Panc1 (cell line): Measurements from ENCODE around the gene SLC38A10. TPM values are rescaled to one million over a fixed set of nuclear protein-coding genes. Genes with fewer than 3 reads are reported as not detected.

Experiments
- ATAC-seq: fragments of 200-7000 bp; cut with Tn5 transposase; 2 replicates; pipeline ENCODE4 v1.9.1; 2020; ENCODE audit warnings: mild to moderate bottlenecking, moderate library complexity
- BruUV-seq: library from RNA; stranded (reverse); fragments of 400-500 nt; replicated peaks from 2 replicates; lab custom pipeline; 2021; lab: Mats Ljungman, UMichigan
- CTCF ChIA-PET: fragments of 300-600 bp; sonication (Branson Sonifier 250); formaldehyde crosslinking; loops from one replicate; lab custom pipeline; 2022; ENCODE audit warnings: antibody characterized with exemption; lab: Charles Lee
- POLR2A ChIA-PET: fragments of 300-600 bp; sonication (Branson Sonifier 250); formaldehyde crosslinking; loops from one replicate; lab custom pipeline; 2022; ENCODE audit warnings: antibody characterized with exemption; lab: Charles Lee
- DNase-seq: peaks from one replicate; pipeline ENCODE4 v3.0.0-alpha.2; 2010; ENCODE audit warnings: low read depth, low spot score
- H3K27ac ChIP-seq: 2 replicates; pipeline ENCODE4 v1.5.1; 2011; ENCODE audit warnings: mild to moderate bottlenecking, low read length, inconsistent platforms
- H3K27me3 ChIP-seq: fragments of 200-500 bp; sonication (Bioruptor generic); 2 replicates; pipeline ENCODE4 v1.6.0; 2014; ENCODE audit warnings: low read length, inconsistent platforms; ENCODE audit not compliant: control insufficient read depth, insufficient read depth
- H3K36me3 ChIP-seq: fragments of 200-500 bp; sonication (Bioruptor generic); 2 replicates; pipeline ENCODE4 v1.5.1; 2014; ENCODE audit warnings: inconsistent platforms, mild to moderate bottlenecking, low read length, moderate library complexity; ENCODE audit not compliant: control insufficient read depth, insufficient read depth
- H3K4me1 ChIP-seq: 2 replicates; pipeline ENCODE4 v1.5.1; 2011; ENCODE audit warnings: inconsistent platforms, mild to moderate bottlenecking, low read length, moderate library complexity; ENCODE audit not compliant: control insufficient read depth, insufficient read depth
- H3K4me3 ChIP-seq, 2 experiments: 2 replicates each; pipeline ENCODE4 v1.5.1; 2011 to 2012; ENCODE audit warnings: low read depth in 2 of 2, low read length in 2 of 2, mild to moderate bottlenecking in 2 of 2, inconsistent platforms in 1 of 2, moderate library complexity in 1 of 2
- H3K9me3 ChIP-seq: fragments of 200-500 bp; sonication (Bioruptor generic); 2 replicates; pipeline ENCODE4 v1.5.1; 2014; ENCODE audit warnings: low read depth, mild to moderate bottlenecking, inconsistent platforms, low read length, moderate library complexity; ENCODE audit not compliant: control insufficient read depth, insufficient read depth
- POLR2AphosphoS5 ChIP-seq: IDR thresholded peaks from 2 replicates; pipeline ENCODE4 v1.6.1; 2012; ENCODE audit warnings: mild to moderate bottlenecking, low read depth, low read length, moderate library complexity
- SIN3A ChIP-seq: IDR thresholded peaks from 2 replicates; pipeline ENCODE4 v1.6.1; 2012; ENCODE audit warnings: low read depth, mild to moderate bottlenecking, low read length, moderate library complexity, borderline replicate concordance; ENCODE audit not compliant: insufficient read depth
- TCF7L2 ChIP-seq: IDR thresholded peaks from 2 replicates; pipeline ENCODE4 v1.6.1; 2011; ENCODE audit warnings: mild to moderate bottlenecking, low read depth, low read length, inconsistent platforms
- in situ Hi-C: cut with HindIII; loops from 2 replicates; pipeline ENCODE4 v1.10.0; 2016; ENCODE audit warnings: low sequenced_read_pairs, low pct_unique_long_range_greater_than_20kb
- intact Hi-C: fragments of 100-400 bp; cut with micrococcal nuclease; formaldehyde crosslinking; loops from one replicate; pipeline ENCODE4 v1.10.0; 2022; ENCODE audit not compliant: unreplicated experiment
- total RNA-seq: library from RNA; stranded (reverse); gene quantifications from one replicate; pipeline ENCODE4 v1.2.1, GENCODE V29; 2021; ENCODE audit not compliant: unreplicated experiment
- TF ChIP-seq, protein P1 (sequence below), 2 experiments: IDR thresholded peaks; 2 replicates each; pipeline ENCODE4 v1.6.1; 2011 to 2012; ENCODE audit warnings: low read depth in 2 of 2, control low read depth in 1 of 2, low read length in 1 of 2, mild to moderate bottlenecking in 1 of 2, moderate library complexity in 1 of 2; ENCODE audit not compliant: insufficient read depth in 1 of 2
- TF ChIP-seq, protein P2 (sequence below): fragments of 450-650 bp; IDR thresholded peaks from 2 replicates; pipeline ENCODE4 v1.5.1; 2017; ENCODE audit warnings: mild to moderate bottlenecking

The SLC38A10 gene
- total RNA-seq, 1 experiment from 2014 or later = 188 TPM

DNA sequence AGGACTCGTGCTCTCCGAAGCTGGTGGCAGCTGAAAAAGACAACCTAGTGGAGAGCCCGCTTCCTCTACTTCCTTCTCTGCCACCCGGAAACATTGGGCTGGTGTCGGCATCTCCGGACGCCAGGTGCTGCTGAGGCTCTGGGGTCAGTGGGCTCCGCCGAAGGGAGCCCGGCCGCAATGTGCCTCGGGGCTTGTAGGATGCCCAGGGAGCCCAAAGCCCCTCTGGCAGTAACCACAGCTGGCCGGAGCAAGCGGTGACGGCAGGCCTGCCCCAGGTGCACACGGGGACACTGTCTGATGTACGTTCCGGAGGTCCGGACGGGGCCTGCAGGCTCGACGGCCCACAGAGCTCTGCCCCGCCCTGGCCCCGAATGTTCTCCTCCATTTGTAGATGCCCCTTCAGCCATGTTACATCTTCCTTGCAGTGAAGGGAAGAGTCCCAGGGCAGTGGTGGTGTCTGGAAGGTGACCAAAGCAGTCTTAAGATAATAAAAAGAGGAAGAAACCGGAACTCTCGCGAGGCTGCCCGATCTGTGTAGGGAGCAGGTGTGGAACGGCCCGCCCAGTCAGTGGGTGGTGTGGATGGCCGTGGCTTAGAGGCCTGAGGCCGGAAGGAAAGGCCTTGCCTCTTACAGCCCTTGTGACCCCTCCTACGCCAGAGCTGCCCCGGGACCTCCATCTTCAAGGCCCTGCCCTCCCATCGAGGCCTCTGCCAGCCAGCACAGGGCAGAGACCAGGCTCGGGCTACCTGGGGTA lies 33.3 kb downstream of the SLC38A10 start:
- TF ChIP-seq SIN3A = no peak
- TF ChIP-seq POLR2AphosphoS5 = no peak
- TF ChIP-seq, protein P1, sequence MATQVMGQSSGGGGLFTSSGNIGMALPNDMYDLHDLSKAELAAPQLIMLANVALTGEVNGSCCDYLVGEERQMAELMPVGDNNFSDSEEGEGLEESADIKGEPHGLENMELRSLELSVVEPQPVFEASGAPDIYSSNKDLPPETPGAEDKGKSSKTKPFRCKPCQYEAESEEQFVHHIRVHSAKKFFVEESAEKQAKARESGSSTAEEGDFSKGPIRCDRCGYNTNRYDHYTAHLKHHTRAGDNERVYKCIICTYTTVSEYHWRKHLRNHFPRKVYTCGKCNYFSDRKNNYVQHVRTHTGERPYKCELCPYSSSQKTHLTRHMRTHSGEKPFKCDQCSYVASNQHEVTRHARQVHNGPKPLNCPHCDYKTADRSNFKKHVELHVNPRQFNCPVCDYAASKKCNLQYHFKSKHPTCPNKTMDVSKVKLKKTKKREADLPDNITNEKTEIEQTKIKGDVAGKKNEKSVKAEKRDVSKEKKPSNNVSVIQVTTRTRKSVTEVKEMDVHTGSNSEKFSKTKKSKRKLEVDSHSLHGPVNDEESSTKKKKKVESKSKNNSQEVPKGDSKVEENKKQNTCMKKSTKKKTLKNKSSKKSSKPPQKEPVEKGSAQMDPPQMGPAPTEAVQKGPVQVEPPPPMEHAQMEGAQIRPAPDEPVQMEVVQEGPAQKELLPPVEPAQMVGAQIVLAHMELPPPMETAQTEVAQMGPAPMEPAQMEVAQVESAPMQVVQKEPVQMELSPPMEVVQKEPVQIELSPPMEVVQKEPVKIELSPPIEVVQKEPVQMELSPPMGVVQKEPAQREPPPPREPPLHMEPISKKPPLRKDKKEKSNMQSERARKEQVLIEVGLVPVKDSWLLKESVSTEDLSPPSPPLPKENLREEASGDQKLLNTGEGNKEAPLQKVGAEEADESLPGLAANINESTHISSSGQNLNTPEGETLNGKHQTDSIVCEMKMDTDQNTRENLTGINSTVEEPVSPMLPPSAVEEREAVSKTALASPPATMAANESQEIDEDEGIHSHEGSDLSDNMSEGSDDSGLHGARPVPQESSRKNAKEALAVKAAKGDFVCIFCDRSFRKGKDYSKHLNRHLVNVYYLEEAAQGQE (IDR thresholded peaks at IDR 0.05; ENCODE audit: insufficient read depth in 1 of 2, low read depth in 2 of 2, low read length in 1 of 2) = no peak
- TF ChIP-seq, protein P2, sequence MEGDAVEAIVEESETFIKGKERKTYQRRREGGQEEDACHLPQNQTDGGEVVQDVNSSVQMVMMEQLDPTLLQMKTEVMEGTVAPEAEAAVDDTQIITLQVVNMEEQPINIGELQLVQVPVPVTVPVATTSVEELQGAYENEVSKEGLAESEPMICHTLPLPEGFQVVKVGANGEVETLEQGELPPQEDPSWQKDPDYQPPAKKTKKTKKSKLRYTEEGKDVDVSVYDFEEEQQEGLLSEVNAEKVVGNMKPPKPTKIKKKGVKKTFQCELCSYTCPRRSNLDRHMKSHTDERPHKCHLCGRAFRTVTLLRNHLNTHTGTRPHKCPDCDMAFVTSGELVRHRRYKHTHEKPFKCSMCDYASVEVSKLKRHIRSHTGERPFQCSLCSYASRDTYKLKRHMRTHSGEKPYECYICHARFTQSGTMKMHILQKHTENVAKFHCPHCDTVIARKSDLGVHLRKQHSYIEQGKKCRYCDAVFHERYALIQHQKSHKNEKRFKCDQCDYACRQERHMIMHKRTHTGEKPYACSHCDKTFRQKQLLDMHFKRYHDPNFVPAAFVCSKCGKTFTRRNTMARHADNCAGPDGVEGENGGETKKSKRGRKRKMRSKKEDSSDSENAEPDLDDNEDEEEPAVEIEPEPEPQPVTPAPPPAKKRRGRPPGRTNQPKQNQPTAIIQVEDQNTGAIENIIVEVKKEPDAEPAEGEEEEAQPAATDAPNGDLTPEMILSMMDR = no peak
- TF ChIP-seq TCF7L2 = no peak
- CTCF ChIA-PET = no interaction called here

DNA sequence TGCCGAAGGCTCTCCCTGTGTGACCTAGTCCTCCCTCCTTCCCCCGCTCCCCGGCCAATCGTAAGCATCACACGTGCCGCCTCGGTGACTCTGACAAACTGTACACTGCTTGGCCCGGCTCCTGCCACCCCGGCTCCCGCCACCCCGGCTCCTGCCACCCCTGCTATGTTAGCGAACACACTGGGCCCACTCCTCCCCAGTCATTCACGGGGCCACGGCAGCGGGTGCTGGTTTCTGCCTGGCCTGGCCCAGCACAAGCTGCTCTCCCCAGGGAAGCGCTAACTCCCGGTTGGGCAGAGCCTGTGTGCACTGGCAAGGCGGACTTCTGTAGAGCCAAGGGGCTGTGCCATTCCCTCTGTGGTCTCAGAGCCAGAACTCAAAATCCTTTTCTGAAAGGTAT lies 34.0 kb downstream of the SLC38A10 start:
- ChIA-PET CTCF (no interaction called here), POLR2A (interaction anchor here (0.6 kb wide), 1 partner anchor 34 kb away, joined by 7 read pairs; the partner anchor contains the start of gene SLC38A10)
- DNase-seq = no peak
- ATAC-seq = no peak
- H3K36me3 ChIP-seq = peaks cover 10% of the 10 kb centered on the region; the same call in 1 of the 2 replicates
- intact Hi-C loops (no loop called here), in situ Hi-C loops (no loop called here)
- no peak overlapping the region for H3K4me3 ChIP-seq
- BruUV-seq = no TSS peak
- H3K9me3 ChIP-seq = no peaks in the 10 kb centered on the region
- no peak overlapping the region for H3K27ac ChIP-seq
- TF ChIP-seq POLR2AphosphoS5 (no peak), SIN3A (no peak), TCF7L2 (no peak)
- TF ChIP-seq, protein P1 (IDR thresholded peaks at IDR 0.05; ENCODE audit: insufficient read depth in 1 of 2, low read depth in 2 of 2, low read length in 1 of 2) = no peak
- no peaks in the 10 kb centered on the region for H3K27me3 ChIP-seq
- H3K4me1 ChIP-seq = no peaks in the 10 kb centered on the region; the same call in 1 of the 2 replicates

More for the DNA sequence above, 33.3 kb downstream of the SLC38A10 start:
- in situ Hi-C loops = no loop called here
- Histone ChIP-seq H3K27ac (no peak overlapping the region), H3K4me1 (no peaks in the 10 kb centered on the region; the same call in 1 of the 2 replicates), H3K9me3 (no peaks in the 10 kb centered on the region), H3K4me3 (no peak overlapping the region), H3K27me3 (no peaks in the 10 kb centered on the region), H3K36me3 (peaks cover 10% of the 10 kb centered on the region; the same call in 1 of the 2 replicates)
- ATAC-seq (no peak), DNase-seq (no peak)
- BruUV-seq = no TSS peak
- POLR2A ChIA-PET = interaction anchor here (0.6 kb wide), 1 partner anchor 34 kb away, joined by 7 read pairs; the partner anchor contains the start of gene SLC38A10
- intact Hi-C loops = no loop called here
